ENCODE results near the gene GPRIN1. TPM values are rescaled to one million over a fixed set of nuclear protein-coding genes. Genes with fewer than 3 reads are reported as not detected.

Gene GPRIN1
- total and polyA plus RNA-seq, 2 donors (not counting 1 experiment from before 2014, with no cell fraction given), result 0.72 to 2.1 TPM

GRCh38 chr5:176618783-176619182, 8.8 kb upstream of the GPRIN1 start:
- POLR2A ChIA-PET, result no interaction called here
- peaks cover 0 to 60% (median 35%) of the 10 kb centered on the region in 4 experiments for H3K27me3 ChIP-seq (replicated peaks in 1 of 4; ENCODE audit: control extremely low read depth in 1 of 4, control insufficient read depth in 3 of 4, insufficient read depth in 4 of 4, low read length in 3 of 4)
- CTCF ChIA-PET, result no interaction called here
- H3K36me3 ChIP-seq (replicated peaks in 1 of 2; ENCODE audit: control extremely low read depth in 1 of 2, control insufficient read depth in 1 of 2, extremely low read depth in 1 of 2, insufficient read depth in 2 of 2, low read length in 1 of 2), result no peaks in the 10 kb centered on the region
- H3K79me2 ChIP-seq (ENCODE audit: control insufficient read depth, insufficient read depth, low read length), result no peaks in the 10 kb centered on the region
- TF ChIP-seq CTCF (IDR thresholded peaks at IDR 0.05), result no peak
- peak; percentile 16 for TF ChIP-seq EZH2 (IDR thresholded peaks at IDR 0.05; ENCODE audit: borderline replicate concordance, insufficient read depth, low read depth, low read length, poor library complexity, severe bottlenecking)
- intact Hi-C loops (cut with micrococcal nuclease), result no loop called here
- H3K27me3 Mint-ChIP-seq, result peaks cover 69% of the 10 kb centered on the region
- H4K20me1 ChIP-seq (ENCODE audit: control insufficient read depth, insufficient read depth, low read length, poor library complexity, severe bottlenecking), result no peaks in the 10 kb centered on the region
- no peak overlapping the region for H3K27ac ChIP-seq (ENCODE audit: low read length in 2 of 2)
- peak overlapping the region; percentile 26 for H3K9ac ChIP-seq (ENCODE audit: low read length)
- peaks cover 24 to 29% of the 10 kb centered on the region in 2 donors for H3K4me1 ChIP-seq (ENCODE audit: control insufficient read depth in 2 of 2, insufficient read depth in 2 of 2, low read length in 2 of 2)
- ATAC-seq (ENCODE audit: low read depth) (no peak), DNase-seq (no peak)
- peaks cover 0 to 32% (median 0%) of the 10 kb centered on the region in 3 donors for H3K9me3 ChIP-seq (ENCODE audit: control extremely low read depth in 1 of 3, control insufficient read depth in 2 of 3, insufficient read depth in 1 of 3, low read length in 2 of 3)
- H3K4me2 ChIP-seq (replicated peaks; ENCODE audit: low read depth, low read length, poor library complexity, severe bottlenecking), result peak overlapping the region; percentile 67
- 26% methylated on average over 18 of the region's 19 CpGs for WGBS (ENCODE audit: insufficient coverage)
- H2AFZ ChIP-seq (ENCODE audit: insufficient read depth, low read depth, low read length, poor library complexity, severe bottlenecking), result no peak overlapping the region
- H3K4me1 Mint-ChIP-seq, result peaks cover 18% of the 10 kb centered on the region
- no peaks in the 10 kb centered on the region for H3K9me3 Mint-ChIP-seq (ENCODE audit: insufficient read depth)
- H3K27ac Mint-ChIP-seq, result no peak overlapping the region
- peak overlapping the region in 2 of 5 experiments; percentile 5 to 33 for H3K4me3 ChIP-seq (ENCODE audit: control extremely low read depth in 1 of 5, extremely low read depth in 1 of 5, insufficient read depth in 1 of 5, low read depth in 2 of 5, low read length in 4 of 5)
- H3K4me3 Mint-ChIP-seq, result peak overlapping the region; percentile 65

GRCh38 chr5:176616511-176616910, 6.6 kb upstream of the GPRIN1 start:
- H3K27me3 Mint-ChIP-seq, result peaks cover 72% of the 10 kb centered on the region
- CTCF ChIA-PET, result interaction anchor here (0.6 to 1.5 kb wide), 2 partner anchors 19 to 26 kb away, joined by 3 read pairs; no protein-coding TSS in a partner anchor

More at GRCh38 chr5:176616511-176616910, 6.6 kb upstream of the GPRIN1 start:
- no peaks in the 10 kb centered on the region for H4K20me1 ChIP-seq (ENCODE audit: control insufficient read depth, insufficient read depth, low read length, poor library complexity, severe bottlenecking)
- no peak overlapping the region for H2AFZ ChIP-seq (ENCODE audit: insufficient read depth, low read depth, low read length, poor library complexity, severe bottlenecking)
- Mint-ChIP-seq H3K27ac (no peak overlapping the region), H3K4me3 (no peak overlapping the region), H3K4me1 (peaks cover 18% of the 10 kb centered on the region), H3K9me3 (ENCODE audit: insufficient read depth) (no peaks in the 10 kb centered on the region)
- POLR2A ChIA-PET, result no interaction called here
- no peaks in the 10 kb centered on the region for H3K36me3 ChIP-seq (replicated peaks in 1 of 2; ENCODE audit: control extremely low read depth in 1 of 2, control insufficient read depth in 1 of 2, extremely low read depth in 1 of 2, insufficient read depth in 2 of 2, low read length in 1 of 2)
- H3K4me3 ChIP-seq (ENCODE audit: control extremely low read depth in 1 of 5, extremely low read depth in 1 of 5, insufficient read depth in 1 of 5, low read depth in 2 of 5, low read length in 4 of 5), result no peak overlapping the region
- H3K4me2 ChIP-seq (replicated peaks; ENCODE audit: low read depth, low read length, poor library complexity, severe bottlenecking), result no peak overlapping the region
- H3K4me1 ChIP-seq (ENCODE audit: control insufficient read depth in 2 of 2, insufficient read depth in 2 of 2, low read length in 2 of 2), result peaks cover 24 to 29% of the 10 kb centered on the region in 2 donors
- DNase-seq (no peak), ATAC-seq (ENCODE audit: low read depth) (no peak)
- intact Hi-C loops (cut with micrococcal nuclease), result no loop called here
- H3K9ac ChIP-seq (ENCODE audit: low read length), result no peak overlapping the region
- peaks cover 0 to 25% (median 0%) of the 10 kb centered on the region in 3 donors for H3K9me3 ChIP-seq (ENCODE audit: control extremely low read depth in 1 of 3, control insufficient read depth in 2 of 3, insufficient read depth in 1 of 3, low read length in 2 of 3)
- H3K27ac ChIP-seq (ENCODE audit: low read length in 2 of 2), result no peak overlapping the region
- no peak for TF ChIP-seq CTCF (IDR thresholded peaks at IDR 0.05)
- no peak for TF ChIP-seq EZH2 (IDR thresholded peaks at IDR 0.05; ENCODE audit: borderline replicate concordance, insufficient read depth, low read depth, low read length, poor library complexity, severe bottlenecking)
- 70% methylated on average over 4 of the region's 7 CpGs for WGBS (ENCODE audit: insufficient coverage)
- H3K79me2 ChIP-seq (ENCODE audit: control insufficient read depth, insufficient read depth, low read length), result no peaks in the 10 kb centered on the region
- peaks cover 0 to 68% (median 38%) of the 10 kb centered on the region in 4 experiments for H3K27me3 ChIP-seq (replicated peaks in 1 of 4; ENCODE audit: control extremely low read depth in 1 of 4, control insufficient read depth in 3 of 4, insufficient read depth in 4 of 4, low read length in 3 of 4)

Measured in B cell (primary cell).